Measurements from ENCODE around the gene TSPAN18. TPM values are rescaled to one million over a fixed set of nuclear protein-coding genes. Genes with fewer than 3 reads are reported as not detected.

Gene TSPAN18
- total RNA-seq, 1 experiment from 2014 or later, result 18.3 TPM

DNA sequence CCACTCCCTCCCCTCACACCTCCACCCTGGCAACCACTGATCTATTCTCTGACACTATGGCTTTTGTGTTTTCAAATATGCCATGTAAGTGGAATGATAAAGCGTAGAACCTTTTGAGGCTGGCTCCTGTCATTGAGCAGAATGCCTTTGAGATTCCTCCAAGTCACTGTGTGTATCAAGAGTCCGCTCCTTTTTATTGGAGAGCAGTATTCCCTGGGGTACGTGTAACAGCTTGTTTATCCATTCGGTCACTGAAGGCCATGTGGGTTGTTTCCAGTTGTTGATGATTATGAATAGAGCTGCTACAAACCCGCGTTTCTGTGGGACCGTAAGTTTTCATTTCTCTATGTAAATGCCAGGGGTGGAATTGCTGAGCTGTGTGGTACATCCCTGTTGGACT is 213.6 kb downstream of the TSPAN18 start:
- H3K79me2 ChIP-seq (ENCODE audit: insufficient read depth, low read length), result peaks cover 4% of the 10 kb centered on the region; the same call in 1 of the 2 replicates

More for the DNA sequence above, 213.6 kb downstream of the TSPAN18 start:
- BruUV-seq (replicated peaks), result no TSS peak
- Histone ChIP-seq H3K4me1 (ENCODE audit: control insufficient read depth in 1 of 2, insufficient read depth in 2 of 2, low read length in 2 of 2) (no peaks in the 10 kb centered on the region), H3K9me2 (ENCODE audit: insufficient read depth) (no peaks in the 10 kb centered on the region), H3K27ac (ENCODE audit: low read depth, low read length) (no peak overlapping the region), H2AFZ (ENCODE audit: low read depth, low read length, poor library complexity, severe bottlenecking) (no peak overlapping the region), H3K9me3 (ENCODE audit: control insufficient read depth in 1 of 2, insufficient read depth in 1 of 2, low read depth in 1 of 2, low read length in 2 of 2) (no peaks in the 10 kb centered on the region), H3K4me3 (replicated peaks in 1 of 2; ENCODE audit: low read depth in 1 of 2, low read length in 2 of 2) (no peak overlapping the region), H3K27me3 (ENCODE audit: insufficient read depth, low read length) (no peaks in the 10 kb centered on the region), H4K20me1 (ENCODE audit: insufficient read depth) (no peaks in the 10 kb centered on the region), H3K9ac (ENCODE audit: low read length) (no peak overlapping the region), H3K4me2 (ENCODE audit: low read length) (no peak overlapping the region), H3K36me3 (ENCODE audit: control insufficient read depth in 1 of 2, insufficient read depth in 2 of 2, low read length in 2 of 2) (no peaks in the 10 kb centered on the region; a peak in 1 of 4 replicates)
- POLR2A ChIA-PET, result no interaction called here
- no peak for ATAC-seq
- RAD21 ChIA-PET (ENCODE audit: low non-redundant PET in 1 of 2, low total read pairs in 2 of 2, uncharacterized antibody in 2 of 2, unreplicated experiment in 2 of 2), result no interaction called here
- intact Hi-C loops (cut with micrococcal nuclease), result no loop called here
- CTCF ChIA-PET, result interaction anchor here (1.3 to 7.0 kb wide), 2 partner anchors 9 to 163 kb away, joined by 5 to 236 read pairs; no protein-coding TSS in a partner anchor
- no peak for DNase-seq (ENCODE audit: low read depth, low spot score)
- TF ChIP-seq TCF7L2 (IDR thresholded peaks at IDR 0.05; ENCODE audit: borderline replicate concordance, extremely low read depth, insufficient read depth, insufficient read length) (no peak), ELF1 (IDR thresholded peaks at IDR 0.05; ENCODE audit: borderline replicate concordance, low read depth) (no peak), EZH2phosphoT487 (IDR thresholded peaks at IDR 0.05; ENCODE audit: borderline replicate concordance) (no peak), ATF3 (IDR thresholded peaks at IDR 0.05) (no peak), SP1 (IDR thresholded peaks at IDR 0.05; ENCODE audit: low read depth) (no peak), ZFX (IDR thresholded peaks at IDR 0.05) (no peak), RAD21 (IDR thresholded peaks at IDR 0.05; ENCODE audit: low read depth) (no peak)
- TF ChIP-seq, protein P1, sequence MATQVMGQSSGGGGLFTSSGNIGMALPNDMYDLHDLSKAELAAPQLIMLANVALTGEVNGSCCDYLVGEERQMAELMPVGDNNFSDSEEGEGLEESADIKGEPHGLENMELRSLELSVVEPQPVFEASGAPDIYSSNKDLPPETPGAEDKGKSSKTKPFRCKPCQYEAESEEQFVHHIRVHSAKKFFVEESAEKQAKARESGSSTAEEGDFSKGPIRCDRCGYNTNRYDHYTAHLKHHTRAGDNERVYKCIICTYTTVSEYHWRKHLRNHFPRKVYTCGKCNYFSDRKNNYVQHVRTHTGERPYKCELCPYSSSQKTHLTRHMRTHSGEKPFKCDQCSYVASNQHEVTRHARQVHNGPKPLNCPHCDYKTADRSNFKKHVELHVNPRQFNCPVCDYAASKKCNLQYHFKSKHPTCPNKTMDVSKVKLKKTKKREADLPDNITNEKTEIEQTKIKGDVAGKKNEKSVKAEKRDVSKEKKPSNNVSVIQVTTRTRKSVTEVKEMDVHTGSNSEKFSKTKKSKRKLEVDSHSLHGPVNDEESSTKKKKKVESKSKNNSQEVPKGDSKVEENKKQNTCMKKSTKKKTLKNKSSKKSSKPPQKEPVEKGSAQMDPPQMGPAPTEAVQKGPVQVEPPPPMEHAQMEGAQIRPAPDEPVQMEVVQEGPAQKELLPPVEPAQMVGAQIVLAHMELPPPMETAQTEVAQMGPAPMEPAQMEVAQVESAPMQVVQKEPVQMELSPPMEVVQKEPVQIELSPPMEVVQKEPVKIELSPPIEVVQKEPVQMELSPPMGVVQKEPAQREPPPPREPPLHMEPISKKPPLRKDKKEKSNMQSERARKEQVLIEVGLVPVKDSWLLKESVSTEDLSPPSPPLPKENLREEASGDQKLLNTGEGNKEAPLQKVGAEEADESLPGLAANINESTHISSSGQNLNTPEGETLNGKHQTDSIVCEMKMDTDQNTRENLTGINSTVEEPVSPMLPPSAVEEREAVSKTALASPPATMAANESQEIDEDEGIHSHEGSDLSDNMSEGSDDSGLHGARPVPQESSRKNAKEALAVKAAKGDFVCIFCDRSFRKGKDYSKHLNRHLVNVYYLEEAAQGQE (IDR thresholded peaks at IDR 0.05; ENCODE audit: low read depth), result no peak

All from HCT116 (cell line).